Dedifferentiated amniotic fluid mesenchymal stem cell (primary cell): ENCODE measurements around the gene DGKG.

ENCODE experiments used
- DNase-seq: peaks from one replicate; pipeline ENCODE4 v3.0.0-alpha.2; 2016; ENCODE audit errors: extremely low spot score

DGKG gene

GRCh38 chr3:186361762-186362536 is at the start of gene DGKG:
Gene DGKG, minus strand, starts transcription at chr3:186362234. Its CDS starts 41,775 bp downstream, at chr3:186320459.
- DNase-seq: no peak

- DNase-seq: no peak
These were observed 49.1 kb upstream of the DGKG start for GRCh38 chr3:186411089-186411488.

GRCh38 chr3:186406669-186407635 is 44.9 kb upstream of the DGKG start:
- no peak for DNase-seq

GRCh38 chr3:186401556-186401955 is 39.5 kb upstream of the DGKG start:
- no peak for DNase-seq

- DNase-seq: no peak
These were observed 38.6 kb upstream of the DGKG start for GRCh38 chr3:186400662-186401061.

GRCh38 chr3:186400026-186400425 is 38.0 kb upstream of the DGKG start:
- no peak for DNase-seq

- no peak for DNase-seq
These were observed 32.7 kb upstream of the DGKG start for GRCh38 chr3:186394566-186395217.

- no peak for DNase-seq
These were observed 25.0 kb upstream of the DGKG start for GRCh38 chr3:186386883-186387560.

- no peak for DNase-seq
These were observed 24.0 kb upstream of the DGKG start for GRCh38 chr3:186385856-186386602.

GRCh38 chr3:186383026-186383993 is 21.3 kb upstream of the DGKG start:
- DNase-seq: no peak

GRCh38 chr3:186382217-186382885 is 20.3 kb upstream of the DGKG start:
- DNase-seq: no peak

GRCh38 chr3:186381424-186382216 is 19.6 kb upstream of the DGKG start:
- DNase-seq: no peak

GRCh38 chr3:186380622-186381380 is 18.8 kb upstream of the DGKG start:
- DNase-seq: no peak

GRCh38 chr3:186375443-186375842 is 13.4 kb upstream of the DGKG start:
- no peak for DNase-seq

- DNase-seq: no peak
These were observed 12.3 kb upstream of the DGKG start for GRCh38 chr3:186374376-186374775.

- DNase-seq: no peak
These were observed 7.2 kb upstream of the DGKG start for GRCh38 chr3:186369217-186369616.

GRCh38 chr3:186368717-186369116 is 6.7 kb upstream of the DGKG start:
- DNase-seq: no peak

- no peak for DNase-seq
These were observed 6.1 kb upstream of the DGKG start for GRCh38 chr3:186368176-186368575.
